Measurements from ENCODE around the gene DBF4B.

The DBF4B gene

DNA sequence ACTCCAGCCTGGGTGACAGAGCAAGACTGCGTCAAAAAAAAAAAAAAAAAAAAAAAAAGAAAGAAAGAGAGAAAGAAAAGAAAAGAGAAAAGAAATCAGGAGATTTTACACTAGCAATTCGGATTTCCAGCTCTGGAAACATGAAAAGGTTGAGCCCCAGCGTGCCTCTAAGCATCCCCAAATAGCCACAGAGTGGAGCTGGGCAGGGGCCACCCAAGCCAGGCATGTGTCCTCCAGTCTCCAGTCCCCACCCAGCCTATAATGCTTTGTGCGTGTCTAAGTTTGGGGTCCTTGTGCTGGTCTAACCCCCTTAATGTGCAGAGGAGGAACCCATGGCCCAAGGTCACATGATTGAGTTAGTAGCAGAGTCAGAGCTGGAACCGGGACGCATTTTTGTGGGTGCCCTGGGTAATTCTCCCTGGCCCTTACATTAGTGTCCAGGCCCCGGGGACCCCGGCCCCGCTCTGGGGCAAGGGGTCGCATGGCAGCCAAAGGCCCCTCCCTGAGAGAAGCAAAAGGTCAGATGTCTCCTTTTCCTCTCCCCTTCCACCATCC is 70.3 kb downstream of the DBF4B start:
- DNase-seq: no peak

DNA sequence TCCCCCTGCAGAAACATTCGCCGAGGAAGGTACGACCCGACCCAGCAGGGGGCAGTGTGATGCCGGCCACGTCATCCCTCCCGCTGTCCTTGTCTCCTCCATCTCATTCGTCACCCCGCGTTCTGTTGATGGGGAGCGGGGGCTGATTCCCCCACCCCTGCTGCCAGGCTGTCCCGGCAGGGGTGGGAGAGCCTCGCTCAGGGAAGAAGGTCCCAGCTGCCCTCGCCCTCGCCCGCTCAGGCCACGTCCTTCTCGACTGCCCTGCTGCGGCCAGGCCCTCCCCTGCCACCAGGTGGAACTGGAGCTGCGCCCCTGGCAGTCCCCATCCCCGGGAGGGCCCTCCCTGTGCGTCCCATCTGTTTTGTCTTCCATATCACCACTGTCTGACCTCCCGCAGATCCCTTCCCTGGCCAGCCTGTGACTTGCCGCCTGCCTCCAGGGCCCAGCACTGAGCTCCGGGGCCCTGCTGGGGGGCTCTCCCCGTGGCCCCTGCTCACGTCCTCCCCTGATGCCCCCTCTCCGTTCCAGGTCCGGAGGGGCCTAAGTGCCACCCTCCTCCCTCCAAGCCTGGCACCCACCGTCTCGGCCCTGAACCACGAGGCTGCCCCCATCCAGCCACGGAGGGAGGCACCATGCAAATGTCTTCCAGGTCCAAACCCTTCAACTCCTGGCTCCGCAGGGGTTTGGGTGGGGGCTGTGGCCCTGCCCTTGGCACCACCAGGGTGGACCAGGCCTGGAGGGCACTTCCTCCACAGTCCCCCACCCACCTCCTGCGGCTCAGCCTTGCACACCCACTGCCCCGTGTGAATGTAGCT is 71.0 kb downstream of the DBF4B start:
- peak; percentile 73 for DNase-seq

DNA sequence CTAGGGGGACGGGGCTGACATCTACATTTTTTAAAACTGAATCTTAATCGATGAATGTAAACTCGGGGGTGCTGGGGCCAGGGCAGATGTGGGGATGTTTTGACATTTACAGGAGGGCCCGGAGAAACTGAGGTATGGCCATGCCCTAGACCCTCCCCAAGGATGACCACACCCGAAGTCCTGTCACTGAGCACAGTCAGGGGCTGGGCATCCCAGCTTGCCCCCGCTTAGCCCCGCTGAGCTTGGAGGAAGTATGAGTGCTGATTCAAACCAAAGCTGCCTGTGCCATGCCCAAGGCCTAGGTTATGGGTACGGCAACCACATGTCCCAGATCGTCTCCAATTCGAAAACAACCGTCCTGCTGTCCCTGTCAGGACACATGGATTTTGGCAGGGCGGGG is 71.7 kb downstream of the DBF4B start:
- no peak for DNase-seq

DNA sequence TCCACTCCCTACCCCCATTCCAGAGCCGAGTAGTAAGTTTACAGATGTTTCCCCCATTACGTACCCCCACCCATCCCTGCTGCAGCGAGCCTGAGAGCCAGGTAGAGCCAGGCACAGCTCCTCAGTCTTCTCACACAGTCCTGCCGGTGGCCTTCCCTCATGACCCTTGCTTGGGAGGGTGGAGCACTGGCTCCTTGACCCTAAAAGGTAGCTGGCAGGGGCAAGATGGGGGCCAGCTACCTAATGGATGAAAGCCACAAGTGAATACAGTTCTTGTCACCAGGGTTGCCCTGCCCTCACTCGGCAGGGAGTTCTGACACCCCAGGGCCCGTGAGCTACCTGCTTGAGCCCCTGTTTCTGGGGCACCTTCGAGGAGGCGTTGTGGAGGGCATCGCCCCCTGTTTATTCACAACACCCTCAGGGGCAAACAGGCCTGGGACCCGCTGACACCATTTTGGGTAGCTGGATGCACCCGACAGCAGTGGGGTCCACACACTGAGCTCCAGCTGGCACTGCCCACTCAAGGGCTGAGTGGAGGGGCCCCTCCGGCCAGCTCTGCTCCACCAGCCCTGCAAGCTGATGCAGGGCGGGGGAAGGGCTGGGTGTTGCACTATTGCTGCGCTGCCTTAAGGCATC is 72.5 kb downstream of the DBF4B start:
- no peak for DNase-seq

DNA sequence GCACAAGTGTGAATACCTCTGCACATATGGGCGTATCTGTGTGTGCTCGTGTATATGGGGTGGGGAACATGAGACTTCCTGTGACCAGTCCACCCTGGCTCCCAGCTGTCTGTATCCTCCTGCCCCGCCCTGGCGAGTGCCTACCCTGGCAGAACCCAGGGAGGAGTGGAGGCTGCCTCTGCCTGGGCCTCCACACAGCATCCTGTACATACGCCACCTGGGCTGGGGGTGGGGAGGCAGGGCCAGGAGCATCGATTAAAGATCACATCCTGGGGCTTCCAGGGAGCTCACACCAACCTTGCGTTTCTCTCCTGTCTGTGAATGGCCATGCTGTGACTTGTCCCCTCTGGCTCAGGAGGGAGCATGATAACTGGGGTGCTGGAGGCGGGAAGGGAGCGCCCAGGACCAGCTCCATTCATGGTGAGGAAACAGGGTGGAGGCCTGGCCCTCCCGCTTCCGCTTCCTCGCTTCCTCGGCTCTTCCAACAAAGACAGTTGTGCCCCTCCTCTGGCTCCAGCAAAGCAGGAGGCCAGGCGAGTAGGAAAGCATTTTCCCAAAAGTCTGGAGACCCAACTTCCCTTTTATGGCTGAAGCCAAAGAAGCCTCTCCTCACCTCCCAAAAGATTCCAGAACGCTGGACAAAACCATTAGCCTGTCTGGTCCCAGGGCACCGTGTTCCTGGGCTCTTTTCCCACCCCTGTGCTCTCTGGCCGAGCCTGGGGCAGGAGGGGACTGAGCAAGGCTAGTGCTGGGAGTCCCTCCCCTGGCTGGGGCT is 73.3 kb downstream of the DBF4B start:
- no peak for DNase-seq

DNA sequence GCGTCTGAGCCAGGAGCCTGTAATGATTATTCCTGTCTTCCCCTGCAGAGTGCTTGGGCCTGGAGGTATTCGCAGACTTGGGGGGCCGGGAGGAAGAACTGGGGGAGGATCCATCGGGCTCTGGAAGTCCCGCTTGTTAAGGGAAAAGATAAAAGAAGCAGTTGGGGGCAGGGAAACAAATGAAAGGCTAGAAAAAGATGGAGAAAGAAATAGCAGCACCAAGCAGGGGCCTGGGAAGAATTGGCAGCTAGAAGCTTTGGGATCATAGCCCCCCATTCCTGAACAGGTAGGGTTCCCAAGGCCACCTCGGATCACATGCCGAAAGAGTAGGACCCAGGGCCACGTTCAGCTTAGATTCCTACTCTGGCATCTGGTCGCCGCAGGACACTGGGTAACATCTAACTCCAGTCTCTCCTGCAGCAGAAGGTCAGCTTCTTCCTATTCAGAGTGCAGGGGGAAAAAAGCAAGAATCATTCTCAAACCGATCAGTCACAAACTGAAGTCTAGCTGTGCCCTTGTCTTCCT is 73.9 kb downstream of the DBF4B start:
- DNase-seq: no peak

DNA sequence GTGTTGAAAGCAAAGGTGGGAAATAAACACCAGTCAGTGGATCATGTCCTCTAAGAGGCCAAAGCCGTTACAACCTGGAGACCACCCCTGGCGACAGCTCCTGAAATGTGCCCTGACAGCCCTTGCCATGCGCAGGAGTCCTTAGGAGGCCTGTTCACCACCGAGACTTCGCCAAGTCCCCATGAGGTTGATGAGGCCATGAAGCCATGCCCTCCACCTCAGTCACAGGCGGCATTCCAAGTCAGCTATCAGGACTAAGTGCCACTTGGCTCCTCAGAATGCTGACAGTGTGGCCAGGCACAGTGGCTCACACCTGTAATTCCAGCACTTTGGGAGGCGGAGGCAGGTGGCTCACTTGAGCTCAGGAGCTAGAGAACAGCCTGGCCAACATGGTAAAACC is 77.5 kb downstream of the DBF4B start:
- no peak for DNase-seq

DNA sequence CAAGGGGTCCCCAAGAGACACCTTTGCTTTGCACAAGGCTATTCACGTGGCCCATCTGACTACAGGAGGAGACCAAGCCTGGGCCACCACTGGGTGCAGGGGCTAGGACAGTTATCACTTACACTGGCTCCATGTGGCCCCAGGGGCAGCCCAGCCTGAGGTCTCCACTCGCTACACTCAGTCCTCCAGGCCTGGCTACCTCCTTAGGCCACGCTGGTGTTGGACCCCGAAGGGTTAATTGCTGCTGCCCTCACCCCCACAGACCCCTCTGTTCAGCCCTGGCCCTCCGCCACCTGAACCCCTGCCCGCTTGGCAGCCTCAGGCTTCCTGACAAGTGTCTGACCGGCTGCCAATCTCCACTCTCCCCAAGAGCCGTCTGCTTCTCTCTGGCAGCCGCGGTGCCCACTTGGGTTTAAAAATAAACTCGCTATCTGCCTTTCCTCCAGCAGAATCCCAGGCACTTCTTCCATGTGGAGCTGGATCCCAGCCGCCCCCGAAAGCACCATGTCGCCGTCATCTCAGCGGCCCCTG is 78.2 kb downstream of the DBF4B start:
- DNase-seq: no peak

DNA sequence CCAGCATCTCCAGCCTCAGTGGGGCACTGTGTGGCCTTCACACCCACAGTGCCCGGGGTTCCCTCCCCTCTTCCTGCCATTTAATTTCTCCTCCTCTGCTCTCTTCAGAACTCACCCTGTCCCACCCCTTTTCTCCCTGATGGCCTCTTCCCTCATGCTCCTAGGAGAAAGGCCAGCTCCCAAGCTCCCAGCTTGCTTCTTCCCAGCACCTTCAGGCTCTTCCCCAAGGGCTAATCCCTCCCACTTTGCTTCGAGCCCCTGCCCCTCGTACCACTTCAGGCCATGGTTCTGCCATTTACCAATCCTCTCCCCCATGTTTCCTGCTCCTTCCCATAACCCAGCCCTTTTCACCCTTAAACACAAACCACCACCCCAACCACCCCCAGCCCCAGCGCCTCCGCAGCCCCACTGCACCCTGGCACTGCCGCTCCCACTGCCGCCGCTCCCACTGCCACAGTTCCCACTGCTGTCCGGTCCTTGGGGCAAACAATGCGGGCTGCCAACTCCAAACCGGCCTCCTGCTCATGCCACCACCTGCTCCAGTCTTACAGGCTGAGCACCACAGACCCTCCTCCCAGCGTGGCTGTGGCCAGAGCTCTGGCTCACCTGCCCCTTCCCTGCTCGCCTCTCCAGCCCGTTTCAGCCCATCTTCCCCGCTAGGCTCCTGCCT is 78.9 kb downstream of the DBF4B start:
- no peak for DNase-seq

DNA sequence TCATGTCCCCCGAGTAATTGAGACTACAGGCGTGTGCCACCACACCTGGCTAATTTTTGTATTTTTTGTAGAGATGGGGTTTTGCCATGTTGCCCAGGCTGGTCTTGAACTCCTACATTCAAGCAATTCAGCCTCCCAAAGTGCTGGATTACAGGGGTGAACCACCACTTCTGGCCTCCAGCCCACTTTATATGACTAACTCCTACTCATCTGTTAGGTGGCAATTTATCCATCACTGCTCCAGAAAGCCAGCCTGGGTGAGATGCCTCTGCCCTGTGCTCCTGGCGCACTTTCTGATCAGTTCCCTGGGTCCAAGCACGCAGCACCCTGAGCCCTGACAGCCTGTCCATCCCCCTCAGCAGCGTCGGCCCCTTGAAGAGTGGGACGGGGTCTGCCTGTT is 79.7 kb downstream of the DBF4B start:
- no peak for DNase-seq

DNA sequence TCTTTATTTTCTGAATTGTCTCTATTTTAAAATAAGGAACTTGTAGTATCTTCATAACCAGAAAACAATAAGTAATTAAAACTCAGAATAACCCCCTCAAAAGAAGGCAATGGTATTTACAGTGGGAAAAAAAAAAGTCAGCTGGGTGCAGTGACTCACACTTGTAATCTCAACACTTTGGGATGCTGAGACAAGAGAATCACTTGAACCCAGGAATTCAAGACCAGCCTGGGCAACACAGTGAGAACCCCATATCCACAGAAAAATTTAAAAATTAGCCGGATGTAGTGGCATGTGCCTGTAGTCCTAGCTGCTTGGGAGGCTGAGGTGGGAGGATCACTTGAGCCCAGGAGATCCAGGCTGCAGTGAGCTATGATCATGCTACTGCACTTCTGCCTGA is 83.8 kb downstream of the DBF4B start:
- DNase-seq: no peak

DNA sequence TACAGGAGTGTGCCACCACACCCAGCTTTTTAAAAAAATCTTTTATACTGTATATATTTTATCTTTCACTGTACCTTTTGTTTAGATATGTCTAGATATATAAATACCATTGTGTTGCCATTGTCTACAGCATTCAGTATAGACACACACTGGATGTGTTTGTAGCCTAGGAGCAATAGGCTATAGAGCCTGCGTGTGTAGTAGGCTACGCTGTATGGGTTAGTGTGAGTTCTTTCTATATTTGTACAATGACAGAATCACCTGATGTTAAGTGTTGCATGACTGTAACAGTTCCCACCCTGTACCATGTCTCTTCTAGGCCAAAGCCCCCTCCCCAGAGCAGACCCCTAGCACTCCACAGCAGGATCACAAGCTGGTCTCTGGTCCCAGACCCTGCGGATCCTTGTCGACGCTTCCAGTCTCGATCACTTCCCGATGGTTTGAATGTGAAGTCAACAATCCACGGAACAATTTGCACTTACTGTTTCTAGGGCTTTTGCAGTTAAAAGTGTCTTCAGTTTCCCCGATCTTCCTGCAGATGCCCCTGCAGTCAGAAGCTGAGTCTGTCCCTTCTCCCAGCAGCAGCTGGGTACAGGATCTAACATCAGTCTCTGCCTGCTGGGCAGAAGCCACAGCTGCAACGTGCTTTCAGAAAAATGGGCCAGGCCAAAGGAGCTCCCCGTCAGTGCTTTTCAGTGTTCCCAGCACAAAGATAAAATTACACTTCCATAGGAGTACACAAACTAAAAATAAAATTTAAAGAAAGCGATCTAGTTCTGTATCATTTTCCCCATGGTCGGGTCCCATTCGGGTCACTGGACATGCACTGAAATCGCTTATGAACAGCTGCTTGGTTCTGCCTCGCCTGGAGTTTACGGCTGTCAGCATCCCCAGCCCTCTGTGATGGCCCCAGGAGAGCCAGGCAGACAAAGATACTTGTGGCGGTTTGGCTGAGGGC is 85.7 kb downstream of the DBF4B start:
- DNase-seq: no peak

DNA sequence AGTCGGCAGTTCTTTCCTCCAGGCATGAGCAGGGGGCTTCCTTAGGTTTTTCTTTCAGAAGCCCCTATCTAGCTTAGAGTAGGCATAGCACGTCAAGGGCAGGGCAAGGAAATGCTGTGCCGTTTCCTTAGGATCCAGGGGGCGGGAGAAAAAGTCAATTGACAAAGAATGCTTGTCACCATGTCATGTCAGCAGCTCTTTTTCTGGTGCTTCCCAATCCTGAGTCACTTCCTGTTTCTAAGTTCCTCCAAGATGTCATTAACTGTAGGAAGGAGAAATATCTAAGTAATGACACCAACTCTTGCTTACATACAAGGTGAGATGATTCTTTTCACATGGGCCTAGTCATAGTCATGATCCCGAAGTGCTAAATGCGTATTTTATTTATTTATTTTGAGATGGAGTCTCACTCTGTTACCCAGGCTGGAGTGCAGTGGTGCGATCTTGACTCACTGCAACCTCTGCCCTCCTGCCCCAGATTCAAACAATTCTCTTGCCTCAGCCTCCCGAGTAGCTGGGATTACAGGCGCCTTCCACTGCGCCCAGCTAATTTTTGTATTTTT is 86.5 kb downstream of the DBF4B start:
- DNase-seq: no peak

DNA sequence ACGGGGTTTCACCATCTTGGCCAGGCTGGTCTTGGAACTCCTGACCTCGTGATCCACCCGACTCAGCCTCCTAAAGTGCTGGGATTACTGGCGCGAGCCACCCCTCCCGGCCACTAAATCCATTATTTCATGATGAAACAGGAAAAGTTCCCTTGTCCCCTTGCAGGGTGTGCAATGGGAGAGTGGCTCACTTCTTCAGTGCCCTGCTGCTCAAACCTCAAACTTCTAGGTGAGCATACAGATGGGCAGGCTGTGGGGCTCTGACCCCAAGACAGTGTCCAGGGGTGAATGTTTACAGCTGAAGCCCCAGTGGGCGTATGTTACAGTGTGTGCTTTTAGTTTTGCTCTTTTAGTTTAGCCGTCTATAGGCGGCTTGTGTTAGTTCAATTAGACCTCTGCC is 87.0 kb downstream of the DBF4B start:
- no peak for DNase-seq

DNA sequence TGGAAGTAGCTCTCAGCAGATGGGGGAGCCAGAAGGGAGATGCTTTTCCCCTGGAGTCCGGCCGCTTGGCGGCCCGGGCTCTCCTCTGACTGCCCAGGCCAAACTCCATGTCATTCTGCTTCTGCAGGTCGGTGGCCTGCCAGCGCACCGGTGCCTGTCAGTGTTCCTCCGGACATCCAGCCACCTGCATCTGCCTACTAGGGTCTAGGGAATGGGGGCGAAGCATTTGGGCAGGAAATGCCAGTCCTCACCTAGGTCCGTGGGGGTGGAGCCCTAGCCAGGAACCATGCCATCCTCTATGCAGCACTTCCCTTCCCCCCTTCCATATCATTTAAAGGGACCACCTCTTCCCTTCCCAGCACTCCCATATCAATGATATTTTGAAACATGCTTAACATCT is 87.5 kb downstream of the DBF4B start:
- no peak for DNase-seq

DNA sequence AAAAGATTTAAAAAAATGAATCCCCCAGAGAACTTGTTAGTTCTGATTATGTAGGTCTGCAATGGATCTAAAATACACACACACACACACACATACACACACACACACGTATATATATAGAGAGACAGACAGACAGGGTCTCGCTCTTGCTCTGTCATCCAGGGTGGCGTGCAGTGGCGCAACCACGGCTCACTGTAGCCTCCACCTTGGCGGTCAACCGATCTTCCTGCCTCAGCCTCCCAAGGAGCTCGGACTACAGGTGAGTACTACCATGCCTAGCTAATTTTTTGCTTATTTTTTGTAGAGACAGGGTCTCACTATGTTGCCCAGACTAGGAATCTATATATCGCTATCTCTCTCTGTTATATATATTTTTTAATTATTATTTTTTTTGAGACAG is 88.3 kb downstream of the DBF4B start:
- DNase-seq: no peak

DNA sequence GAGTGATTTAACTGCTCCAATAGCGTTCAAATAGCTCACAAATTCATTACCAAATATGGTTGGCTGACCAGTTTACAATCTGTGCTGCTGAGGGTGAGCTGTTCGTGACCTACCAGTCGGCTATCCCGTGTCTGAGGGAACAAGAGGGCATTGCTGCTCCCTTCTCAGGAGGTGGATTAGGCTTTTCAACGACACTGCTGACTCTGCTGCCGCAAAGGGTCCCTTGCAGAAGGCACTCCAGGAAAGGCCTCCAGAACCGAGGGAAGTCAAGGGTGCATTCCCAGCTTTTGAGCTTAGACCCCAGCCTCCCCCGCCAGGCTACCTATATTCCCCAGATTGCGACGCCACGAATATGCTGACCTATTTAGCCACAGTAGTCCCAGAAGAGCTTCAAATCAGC is 89.3 kb downstream of the DBF4B start:
- no peak for DNase-seq

DNA sequence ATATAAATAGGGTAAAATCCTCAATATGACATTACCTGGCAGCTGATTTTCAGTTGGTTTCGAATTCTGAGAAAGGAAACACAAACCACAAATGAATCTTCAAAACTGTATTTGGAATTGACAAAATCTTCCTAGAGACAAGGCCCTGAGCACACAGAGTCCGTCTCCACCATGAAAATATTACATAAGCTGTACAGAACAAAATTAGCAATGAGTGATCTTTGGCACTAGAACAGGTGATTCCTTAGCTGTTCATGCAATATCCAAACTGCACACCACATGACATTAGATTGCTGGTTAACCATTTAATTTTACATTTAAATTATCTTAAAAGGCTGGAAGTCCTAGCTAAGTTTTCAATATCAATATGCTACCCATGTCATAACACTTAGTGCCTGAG is 89.9 kb downstream of the DBF4B start:
- no peak for DNase-seq

Measured in activated CD4-positive, alpha-beta T cell treated with anti-CD3 and anti-CD28 coated beads for 1 hour (primary cell).